Measurements from ENCODE around the gene SUSD2. TPM values are rescaled to one million over a fixed set of nuclear protein-coding genes. Genes with fewer than 3 reads are reported as not detected.

The SUSD2 gene
- total RNA-seq = 0.31 and 0.81 TPM in 2 replicates

GRCh38 chr22:24181088-24181995 lies at the start of gene SUSD2:
SUSD2 (plus strand) TSS chr22:24181487; CDS start chr22:24181520, 33 bp downstream.

Other genes starting within 250 kb of the SUSD2 start
- gene GSTT2B, start 220.3 kb upstream of the SUSD2 start, total RNA-seq = 1.3 and 7.0 TPM in 2 replicates
- gene DDTL, start 214.6 kb upstream of the SUSD2 start, total RNA-seq = 0.25 and 1.1 TPM in 2 replicates
- gene DDT, start 207.0 kb upstream of the SUSD2 start, total RNA-seq = 65.6 and 81.6 TPM in 2 replicates
- gene GSTT2, start 201.4 kb upstream of the SUSD2 start, total RNA-seq = not detected in 2 replicates
- gene GSTT4, start 176.0 kb upstream of the SUSD2 start, total RNA-seq = not detected in 2 replicates
- gene CABIN1, start 170.2 kb upstream of the SUSD2 start, total RNA-seq = 28.5 and 57.3 TPM in 2 replicates
- gene GGT5, start 63.6 kb downstream of the SUSD2 start, total RNA-seq = 2.8 and 4.0 TPM in 2 replicates
- 25.7 and 67.4 TPM in 2 replicates for gene SPECC1L, start 89.3 kb downstream of the SUSD2 start, total RNA-seq
- 13.4 and 14.2 TPM in 2 replicates for gene ADORA2A, start 246.1 kb downstream of the SUSD2 start, total RNA-seq

All from bladder microvascular endothelial cell (primary cell).